HG03064 (cell line): Measurements from ENCODE around the gene SFT2D3.

Experiments used
- ATAC-seq: cut with Tn5 transposase; IDR thresholded peaks from one replicate; pipeline ENCODE4 v1.9.1; 2021; ENCODE audit warnings: low read depth; ENCODE audit not compliant: unreplicated experiment

Gene SFT2D3

DNA sequence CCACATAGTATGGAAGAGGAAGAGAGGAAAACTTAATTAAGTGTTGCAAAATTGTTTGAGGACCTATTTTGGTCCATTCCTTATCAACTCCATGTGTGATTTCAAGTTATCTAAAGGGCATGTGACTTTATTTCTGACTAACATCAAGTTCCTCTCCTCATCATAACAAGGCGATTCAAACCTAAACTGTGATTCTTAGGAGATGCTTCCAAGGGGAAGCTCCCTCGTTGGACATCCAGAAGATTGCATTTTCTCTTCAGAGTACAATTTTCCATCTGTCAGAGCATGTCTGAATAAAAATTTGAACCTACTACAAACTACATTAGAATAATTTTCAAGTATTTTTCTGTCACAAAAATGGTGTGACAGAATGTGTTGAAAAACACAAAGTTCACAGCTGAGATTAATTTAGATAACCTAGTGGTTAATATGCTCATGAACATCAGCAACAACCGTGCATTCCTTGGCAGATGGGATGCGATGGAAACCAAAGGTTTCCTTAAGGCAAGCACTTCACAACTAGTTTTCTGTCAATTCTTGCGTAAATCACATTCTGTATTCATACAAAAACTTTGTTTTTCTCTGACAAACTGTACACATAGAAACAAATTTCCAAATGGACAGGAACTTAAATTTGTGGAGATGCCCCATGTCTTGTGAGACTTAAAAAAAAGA, 4.2 kb downstream of the SFT2D3 start:
- ATAC-seq: no peak

DNA sequence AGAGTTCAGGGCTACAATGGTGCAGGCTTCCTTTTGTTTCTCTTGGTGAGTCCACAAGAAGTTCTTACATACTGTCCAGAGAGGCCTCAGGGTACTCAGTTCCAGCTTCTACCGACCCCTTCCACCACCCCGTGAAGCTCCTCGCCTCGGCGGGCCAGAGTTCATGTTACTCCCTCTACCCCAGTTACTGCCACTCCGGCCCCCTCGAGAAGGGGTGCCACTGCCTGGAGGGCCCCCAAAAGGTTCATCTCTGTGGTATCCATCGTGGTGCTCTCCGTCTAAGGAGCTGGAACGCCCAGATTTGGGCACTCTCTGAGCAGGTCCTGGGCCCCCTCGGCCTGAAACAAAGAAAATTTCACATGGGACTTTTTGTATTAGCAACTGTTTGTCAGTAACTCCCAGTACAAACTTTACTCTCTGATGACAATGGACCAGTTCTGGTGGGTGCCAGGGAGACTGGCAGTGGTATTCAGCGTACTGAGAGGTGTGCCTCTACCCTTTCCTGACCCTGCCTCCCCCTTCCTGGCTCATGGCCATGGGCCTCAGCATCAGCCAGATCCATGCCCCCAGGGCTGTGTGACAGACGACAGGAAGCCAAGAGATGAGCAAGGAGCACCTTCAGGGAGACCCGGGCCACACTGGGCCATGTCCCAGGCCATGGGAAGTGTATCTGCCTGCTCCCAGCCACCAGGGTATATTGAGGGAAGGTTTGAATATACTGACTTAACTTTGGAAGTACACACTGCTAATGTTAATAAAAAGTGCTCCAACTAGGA, 5.1 kb downstream of the SFT2D3 start:
- ATAC-seq: no peak

DNA sequence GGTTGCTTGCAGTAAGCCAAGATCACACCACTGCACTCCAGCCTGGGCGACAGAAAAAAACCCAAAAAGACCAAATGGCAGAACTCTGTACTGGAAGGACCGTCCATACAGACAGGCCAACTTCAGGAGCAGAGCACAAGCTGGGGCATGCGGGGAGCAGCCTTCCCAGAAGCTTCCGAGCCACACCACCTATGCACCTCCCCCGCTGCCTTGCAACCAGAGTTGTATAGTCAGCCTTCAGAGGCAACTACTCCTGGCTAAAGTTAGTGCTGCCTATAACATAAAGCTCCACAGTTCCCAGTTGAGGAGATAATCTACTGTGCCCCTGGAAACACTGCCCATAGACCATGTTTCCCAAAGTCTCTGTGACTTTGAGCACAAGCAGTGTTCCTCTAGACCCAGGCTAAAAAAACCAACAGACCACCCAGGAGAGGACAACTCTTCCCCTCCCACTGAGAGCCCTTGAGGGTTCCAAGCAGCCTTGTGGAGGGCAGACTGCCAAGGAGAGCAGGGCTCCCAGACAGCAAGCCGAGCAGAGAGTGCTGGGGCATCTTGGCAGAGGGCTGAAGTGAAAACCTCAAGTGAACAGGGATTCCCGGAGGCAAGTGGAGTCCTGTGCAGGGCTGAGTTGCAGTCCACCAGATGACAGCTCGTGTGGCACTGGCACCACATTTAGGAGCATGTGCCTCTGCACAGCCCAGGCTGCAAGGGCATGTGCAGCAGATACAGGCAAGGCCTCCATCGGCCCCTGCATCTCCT, 6.8 kb downstream of the SFT2D3 start:
- no peak for ATAC-seq

DNA sequence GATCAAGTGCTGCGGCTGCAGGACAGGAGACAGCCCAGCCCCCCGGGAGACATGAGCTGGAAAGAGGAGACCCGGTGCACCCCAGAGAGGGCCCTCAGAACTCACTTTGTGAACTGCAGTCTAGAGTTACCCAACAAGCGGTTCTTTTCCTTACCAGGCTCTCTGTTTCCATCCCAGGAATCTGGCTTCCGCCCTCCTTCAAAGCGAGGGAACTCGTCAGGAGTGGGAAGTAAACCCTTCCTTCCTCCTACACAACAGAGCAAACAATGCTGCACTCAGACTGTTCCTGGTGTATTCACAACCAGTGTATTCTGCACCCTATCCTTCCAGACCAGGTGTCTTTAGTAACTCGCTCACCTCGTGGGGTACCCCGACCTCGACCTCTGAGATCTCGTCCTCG, 8.0 kb downstream of the SFT2D3 start:
- ATAC-seq: no peak

DNA sequence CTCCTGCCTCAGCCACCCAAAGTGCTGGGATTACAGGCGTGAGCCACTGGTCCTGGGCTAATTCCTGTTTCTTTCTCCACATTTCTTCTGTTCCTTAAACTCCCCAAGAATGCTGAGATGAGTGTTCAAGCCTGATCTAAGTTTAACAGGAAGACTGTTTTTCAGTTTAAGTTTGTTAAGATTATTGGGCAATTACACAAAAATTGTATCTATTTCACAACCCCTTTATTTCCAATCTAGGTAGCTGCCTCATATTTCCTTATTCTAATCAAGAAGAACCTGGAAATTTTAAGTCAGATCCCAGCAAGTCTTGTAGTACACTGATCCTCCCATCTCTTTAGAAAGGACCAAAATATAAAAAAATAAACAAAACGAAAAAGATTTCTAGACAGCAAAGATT, 11.7 kb downstream of the SFT2D3 start:
- ATAC-seq: no peak

DNA sequence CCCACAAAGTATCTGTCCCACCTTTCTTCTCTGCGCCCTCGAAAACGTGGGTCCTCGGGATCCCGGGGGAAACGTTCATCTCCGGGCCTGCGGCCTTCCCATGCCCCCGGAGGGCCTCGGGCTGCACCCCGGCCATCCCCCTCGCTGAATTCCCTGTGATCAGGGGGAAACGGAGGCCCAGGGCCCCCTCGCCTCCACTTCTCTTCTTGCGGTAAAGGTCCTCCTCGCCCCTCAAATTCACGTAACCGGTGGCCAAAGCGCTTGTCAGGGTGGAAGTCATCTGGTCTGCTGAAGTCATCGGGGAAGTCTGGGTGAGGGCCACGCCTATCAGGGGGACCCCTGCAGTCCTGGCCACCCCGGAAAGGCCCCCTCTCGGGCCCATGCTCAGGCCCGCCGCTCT, 12.3 kb downstream of the SFT2D3 start:
- no peak for ATAC-seq

DNA sequence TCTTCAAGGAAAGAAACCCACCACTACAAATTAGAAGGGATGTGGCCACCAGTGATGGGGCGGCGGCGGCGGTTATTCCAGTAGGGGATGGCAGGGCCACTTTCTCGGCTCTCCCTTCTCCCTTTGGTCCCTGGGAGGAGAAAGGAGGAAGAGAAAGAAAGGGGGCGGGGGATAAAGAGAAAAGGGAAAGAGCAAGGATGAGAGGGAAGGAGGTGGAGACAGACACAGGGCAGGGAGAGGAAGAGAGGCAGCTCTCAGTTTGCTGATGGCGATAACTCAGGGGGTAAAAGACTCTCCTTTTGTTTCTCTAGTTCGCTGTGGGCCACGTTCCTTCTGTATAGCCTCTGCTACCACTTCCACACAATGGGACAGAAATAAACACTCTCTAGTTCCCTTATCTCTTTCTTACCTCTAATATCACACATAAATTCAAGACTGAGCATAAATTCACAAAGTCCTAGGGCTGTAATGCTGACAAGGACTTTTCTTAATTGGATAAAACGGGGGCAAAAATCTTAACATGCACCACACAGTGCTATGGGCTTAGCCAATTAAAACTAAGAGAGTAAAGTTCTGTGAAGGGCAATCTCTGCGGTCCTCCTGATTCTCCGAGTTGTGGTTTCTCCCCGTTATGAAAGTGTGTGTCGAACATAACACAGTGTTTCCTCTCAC, 14.6 kb downstream of the SFT2D3 start:
- no peak for ATAC-seq

DNA sequence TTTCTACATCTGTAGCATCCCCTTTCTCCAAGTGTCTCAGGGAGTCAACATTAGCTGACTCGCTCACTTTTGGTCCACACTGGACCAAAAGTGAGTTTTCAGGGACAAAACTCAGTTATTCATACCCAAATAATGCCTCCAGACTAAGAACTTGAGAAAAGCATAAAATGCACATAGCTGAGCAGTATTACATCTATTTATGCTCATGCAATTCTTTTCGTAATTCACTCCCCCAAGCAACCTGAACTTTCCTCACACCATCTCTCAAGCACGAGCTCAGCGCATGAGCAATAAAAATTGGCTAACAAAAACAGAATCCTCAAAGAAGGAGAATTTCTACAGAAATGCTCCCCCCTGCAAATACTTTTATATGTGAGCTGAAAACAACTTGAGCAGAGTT, 17.0 kb downstream of the SFT2D3 start:
- no peak for ATAC-seq

DNA sequence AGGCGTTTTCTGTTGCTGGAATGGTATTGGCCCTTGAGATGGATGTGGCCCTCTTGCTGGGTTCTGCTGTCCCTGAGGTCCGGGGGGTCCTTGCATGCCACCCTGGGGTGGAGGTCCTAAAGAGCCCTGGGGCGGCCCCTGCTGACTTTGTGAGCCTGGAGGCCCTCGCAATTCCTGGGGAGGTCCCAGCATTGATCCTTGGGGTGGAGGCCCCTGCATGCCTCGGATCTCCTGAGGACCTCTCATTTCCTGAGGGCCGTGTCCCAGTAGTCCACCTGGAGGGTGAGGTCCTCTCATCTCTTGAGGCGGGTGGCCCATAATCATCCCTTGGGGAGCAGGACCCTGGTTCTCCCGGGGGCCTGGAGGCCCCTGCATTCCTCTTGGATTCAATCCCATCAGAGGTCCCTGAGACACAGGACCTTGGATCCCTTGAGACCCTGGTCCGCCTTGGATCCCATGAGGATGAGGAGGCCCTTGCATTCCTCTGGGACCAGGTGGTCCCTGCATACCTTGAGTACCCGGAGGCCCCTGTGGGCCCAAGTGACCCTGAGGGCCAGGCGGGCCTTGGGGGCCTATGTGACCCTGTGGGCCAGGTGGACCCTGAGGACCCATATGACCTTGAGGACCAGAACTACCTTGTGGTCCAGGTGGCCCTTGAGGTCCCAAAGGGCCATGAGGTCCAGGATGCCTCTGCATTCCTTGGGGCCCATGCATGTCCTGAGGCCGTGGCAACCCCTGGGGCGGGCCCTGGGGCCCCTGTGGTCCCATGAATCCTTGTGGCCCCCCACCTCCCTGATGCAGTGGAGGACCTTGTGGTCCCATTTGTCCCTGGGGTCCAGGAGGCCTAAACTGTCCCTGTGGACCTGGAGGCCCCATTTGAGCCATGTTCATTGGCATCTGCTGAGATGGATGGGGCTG, 18.3 kb downstream of the SFT2D3 start:
- no peak for ATAC-seq

DNA sequence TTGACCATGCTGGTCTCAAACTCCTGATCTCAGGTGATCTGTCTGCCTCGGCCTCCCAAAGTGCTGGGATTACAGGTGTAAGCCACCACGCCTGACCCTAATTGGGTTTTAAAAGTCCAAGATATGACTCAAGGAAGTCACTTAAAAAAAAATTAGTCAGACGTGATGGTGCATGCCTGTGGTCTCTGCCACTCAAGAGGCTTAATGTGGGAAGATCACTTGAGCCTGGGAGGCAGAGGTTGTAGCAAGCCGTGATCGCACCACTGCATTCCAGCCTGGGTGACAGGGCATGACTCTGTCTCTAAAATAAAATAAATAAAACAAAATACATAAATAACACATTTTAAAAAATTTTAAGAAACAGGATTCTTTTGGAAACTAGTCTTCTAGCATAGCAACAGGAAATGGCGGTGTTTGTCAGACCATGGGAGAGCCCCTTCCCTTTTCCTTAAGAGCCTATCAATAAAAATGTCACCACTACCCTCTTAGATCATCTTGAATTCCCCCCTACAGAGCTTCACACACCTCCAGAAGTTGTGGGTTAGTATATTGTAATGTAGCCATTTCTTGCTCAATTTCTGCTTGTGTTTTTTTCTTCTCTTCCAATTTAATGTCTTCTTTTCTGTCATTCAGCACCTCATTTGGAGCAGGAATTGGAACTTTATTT, 20.1 kb downstream of the SFT2D3 start:
- ATAC-seq: no peak

DNA sequence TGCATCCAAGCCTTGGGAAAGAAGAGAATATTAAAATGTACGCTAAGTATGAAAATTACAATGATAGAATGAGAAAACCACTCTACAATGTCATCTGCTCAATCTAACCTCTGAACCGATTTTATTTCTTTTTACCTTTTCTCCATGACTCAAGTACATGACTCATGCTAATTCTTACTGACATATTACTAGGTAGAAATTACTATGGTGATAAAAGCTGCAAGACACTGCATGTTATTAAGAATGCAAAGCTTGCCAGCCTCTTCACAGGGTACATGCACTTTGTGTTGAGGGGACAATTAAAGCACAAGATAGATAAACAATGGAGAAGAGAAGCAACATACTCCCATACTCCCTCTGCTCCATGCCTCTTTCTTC, 20.7 kb downstream of the SFT2D3 start:
- no peak for ATAC-seq

DNA sequence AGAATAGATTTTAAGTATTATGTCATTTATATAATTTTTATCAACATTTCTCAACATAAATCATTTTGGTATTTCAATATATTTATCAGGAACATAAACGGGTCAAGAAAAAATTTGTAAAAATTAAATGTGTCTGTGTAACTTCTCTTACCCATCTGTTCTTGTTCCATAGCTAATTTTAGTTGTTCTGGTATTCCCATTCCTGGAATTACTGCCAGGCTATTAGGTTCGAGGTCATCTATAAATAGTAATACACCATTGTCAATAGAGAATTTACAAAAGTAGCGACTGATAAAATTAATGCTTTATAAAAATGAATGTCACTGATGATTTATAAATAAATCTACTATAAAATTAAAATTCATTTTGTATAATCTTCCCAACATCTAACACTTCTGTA, 21.5 kb downstream of the SFT2D3 start:
- no peak for ATAC-seq

DNA sequence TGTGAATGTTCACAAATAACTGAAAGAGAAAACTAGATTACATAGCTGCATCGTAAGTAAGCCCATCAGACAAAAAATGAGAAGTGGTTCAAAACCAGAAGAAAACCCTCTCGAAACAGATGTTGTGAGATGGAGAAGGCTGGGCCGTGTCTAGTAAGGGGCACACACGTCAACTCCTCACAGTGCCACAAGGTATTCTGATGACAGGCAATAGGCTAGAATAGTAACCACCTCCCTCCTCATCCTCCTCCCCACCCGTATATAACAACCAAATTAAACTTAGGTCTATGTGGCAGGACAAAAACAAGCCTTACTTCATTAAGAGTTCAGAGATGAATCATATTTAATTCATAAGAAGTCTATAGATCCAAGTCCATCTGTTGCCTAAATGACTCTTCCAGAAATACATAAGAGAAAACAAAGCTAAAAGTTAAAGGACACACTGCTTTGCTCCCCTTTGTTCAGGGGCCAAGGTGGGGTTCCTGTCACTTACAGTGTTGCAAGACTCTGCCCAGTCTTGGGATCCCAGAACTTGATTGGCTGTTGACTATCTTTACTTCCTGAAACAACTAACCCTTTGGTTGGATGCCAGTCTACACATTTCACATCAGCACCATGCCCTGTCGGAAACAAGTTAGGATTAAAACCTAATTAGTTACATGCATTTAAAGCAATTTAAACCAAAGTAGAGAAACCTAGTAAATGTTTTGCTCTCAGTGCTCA, 25.0 kb downstream of the SFT2D3 start:
- ATAC-seq: no peak

DNA sequence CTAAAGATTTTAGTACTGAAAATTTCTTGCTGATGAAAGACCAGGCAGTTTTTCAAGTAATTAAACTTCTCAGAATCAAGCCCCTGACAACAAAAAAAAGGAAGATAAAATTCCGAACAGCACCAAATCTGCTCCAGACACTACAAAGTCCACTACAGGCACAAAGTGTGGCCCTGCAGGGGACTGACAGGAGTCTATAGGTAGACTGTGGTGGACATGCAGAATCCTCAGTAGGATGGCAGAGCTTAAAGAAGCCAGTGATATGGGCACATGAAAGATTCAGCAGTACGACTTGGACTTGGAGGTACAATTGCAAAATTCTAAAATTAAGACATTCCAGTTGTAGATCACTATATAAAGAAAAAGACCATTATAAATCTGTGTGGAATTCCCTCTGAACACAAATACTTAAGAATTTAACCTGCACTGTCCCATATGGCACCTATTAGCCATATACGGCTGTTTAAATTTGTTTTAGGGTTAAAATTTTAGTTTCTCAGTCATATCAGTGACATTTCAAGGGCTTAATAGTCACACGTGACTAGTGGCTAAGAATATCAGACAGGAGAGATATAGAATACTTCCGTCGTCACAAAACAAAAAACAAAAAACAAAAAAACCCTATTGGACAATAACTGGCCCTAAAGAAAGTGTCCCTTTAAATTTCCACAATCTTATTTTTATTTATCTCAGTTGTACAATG, 32.0 kb downstream of the SFT2D3 start:
- no peak for ATAC-seq

DNA sequence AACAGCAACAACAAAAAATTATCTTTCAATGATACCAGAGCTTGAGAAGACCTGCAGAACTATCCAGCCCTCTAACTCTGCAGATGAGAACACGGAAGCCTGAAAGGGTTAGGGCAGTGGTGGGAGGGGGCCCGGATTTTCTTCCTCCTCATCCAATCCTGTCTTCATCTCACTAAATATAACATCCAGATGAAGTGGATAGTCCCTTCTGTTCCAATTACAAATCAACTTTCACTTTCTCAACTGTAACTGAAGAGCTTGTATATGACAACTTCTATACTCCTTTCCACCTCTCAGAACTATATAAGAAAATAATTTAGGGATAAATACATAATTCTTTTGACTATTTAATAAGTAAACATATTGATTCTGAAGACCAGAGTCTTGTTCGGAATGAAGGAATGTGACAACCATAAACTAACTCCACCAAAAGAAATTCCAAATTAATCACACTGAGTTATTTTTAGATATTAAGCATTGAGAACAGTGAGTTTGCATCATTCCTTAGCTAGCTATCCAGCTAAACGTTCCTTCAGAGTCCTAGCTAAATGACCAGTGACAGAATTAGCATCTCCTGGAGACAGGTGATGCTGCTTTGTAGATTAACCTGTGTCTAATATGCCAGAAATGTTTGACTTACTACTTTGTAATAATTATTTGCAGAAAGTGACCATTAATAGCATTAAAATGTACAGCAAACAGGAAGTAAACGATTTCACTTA, 32.7 kb downstream of the SFT2D3 start:
- ATAC-seq: no peak

DNA sequence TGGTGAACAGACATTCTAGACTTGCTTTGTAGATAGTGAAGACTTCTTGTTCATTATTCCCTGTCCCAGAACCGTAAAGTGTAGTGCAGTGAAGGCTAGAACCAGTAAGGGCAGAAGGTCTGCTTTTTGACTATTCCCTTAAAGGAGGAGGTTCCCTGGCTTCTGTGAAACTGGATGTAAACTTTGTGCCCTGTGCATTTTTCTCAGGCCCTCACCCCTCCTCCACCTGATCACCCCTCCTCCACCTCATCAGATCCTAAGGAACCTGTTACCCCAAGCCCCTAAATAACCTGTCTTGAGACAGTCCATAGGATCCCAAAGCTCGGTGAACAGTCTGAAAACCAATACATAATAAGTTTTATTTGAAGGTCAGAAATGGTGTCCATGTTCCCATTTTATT, 33.7 kb downstream of the SFT2D3 start:
- no peak for ATAC-seq

DNA sequence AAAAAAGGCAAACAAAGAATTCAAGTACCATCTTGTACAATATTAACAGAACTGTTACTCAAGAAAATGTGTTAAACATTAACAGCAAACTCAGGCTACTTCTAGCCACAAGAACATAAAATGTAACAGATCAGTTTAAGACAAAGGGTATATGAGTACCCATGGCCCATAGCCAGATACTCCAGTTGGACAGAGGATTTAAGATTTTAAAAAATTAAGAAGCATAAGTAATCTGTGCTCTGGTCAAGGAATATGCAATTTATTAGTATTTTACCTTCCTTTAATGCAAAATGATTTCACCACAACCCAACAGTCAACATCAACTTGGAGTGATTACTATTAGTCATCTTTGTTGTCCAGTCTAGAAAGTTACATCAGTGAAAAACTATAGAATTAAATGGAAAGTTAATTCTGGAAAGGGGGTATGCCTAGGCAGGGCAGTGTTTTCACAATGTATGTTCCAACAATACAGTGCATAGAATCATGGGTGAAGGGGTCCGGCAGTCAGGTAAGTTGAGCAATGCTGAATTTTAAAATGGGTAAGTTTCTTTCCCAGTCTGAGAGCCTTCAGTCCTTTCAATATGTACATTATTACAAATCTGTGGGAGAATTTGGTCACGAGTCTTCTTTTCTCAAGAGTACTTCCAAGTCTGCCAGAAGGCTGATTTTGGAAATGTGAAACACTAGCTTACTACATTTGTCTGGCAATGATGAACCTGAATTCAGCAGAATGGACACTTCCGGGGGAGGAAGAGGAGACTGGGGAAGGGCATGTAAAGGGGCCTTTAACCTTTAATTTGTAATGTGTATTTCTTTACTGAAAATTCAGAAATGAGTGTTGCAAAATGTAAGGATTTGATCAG, 34.5 kb downstream of the SFT2D3 start:
- peak; percentile 51 for ATAC-seq
